ENCODE results near the gene SFTPB.

The SFTPB gene

DNA sequence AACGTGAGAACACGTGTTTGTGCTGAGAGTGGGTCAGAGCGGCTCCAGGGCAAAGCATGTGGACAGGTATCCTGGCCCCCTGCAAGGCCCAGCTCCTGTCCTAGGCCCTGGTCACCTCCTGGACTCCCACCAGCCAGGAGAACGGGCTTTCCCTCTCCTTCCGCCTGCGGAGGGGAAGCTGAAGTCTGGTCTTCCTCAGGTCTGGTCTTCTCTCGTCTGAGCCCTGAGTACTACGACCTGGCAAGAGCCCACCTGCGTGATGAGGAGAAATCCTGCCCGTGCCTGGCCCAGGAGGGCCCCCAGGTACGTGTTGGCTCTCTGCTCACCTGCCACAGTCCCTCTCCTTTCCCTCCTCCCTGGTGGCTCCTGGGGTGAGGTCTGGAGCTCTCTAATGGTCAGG, 27.1 kb upstream of the SFTPB start:
- ChIA-PET CTCF (interaction anchor here (1.1 to 5.0 kb wide), 3 partner anchors 11 to 17 kb away, joined by 3 to 31 read pairs (median 4); no protein-coding TSS in a partner anchor), POLR2A (no interaction called here)
- TF ChIP-seq, protein P1, sequence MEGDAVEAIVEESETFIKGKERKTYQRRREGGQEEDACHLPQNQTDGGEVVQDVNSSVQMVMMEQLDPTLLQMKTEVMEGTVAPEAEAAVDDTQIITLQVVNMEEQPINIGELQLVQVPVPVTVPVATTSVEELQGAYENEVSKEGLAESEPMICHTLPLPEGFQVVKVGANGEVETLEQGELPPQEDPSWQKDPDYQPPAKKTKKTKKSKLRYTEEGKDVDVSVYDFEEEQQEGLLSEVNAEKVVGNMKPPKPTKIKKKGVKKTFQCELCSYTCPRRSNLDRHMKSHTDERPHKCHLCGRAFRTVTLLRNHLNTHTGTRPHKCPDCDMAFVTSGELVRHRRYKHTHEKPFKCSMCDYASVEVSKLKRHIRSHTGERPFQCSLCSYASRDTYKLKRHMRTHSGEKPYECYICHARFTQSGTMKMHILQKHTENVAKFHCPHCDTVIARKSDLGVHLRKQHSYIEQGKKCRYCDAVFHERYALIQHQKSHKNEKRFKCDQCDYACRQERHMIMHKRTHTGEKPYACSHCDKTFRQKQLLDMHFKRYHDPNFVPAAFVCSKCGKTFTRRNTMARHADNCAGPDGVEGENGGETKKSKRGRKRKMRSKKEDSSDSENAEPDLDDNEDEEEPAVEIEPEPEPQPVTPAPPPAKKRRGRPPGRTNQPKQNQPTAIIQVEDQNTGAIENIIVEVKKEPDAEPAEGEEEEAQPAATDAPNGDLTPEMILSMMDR (IDR thresholded peaks at IDR 0.05; ENCODE audit: insufficient read depth, low read length, missing control alignments) = no peak
- DNase-seq (ENCODE audit: low read depth, low spot score) = no peak
- H3K4me3 ChIP-seq (ENCODE audit: low read depth, low read length) = no peak overlapping the region

DNA sequence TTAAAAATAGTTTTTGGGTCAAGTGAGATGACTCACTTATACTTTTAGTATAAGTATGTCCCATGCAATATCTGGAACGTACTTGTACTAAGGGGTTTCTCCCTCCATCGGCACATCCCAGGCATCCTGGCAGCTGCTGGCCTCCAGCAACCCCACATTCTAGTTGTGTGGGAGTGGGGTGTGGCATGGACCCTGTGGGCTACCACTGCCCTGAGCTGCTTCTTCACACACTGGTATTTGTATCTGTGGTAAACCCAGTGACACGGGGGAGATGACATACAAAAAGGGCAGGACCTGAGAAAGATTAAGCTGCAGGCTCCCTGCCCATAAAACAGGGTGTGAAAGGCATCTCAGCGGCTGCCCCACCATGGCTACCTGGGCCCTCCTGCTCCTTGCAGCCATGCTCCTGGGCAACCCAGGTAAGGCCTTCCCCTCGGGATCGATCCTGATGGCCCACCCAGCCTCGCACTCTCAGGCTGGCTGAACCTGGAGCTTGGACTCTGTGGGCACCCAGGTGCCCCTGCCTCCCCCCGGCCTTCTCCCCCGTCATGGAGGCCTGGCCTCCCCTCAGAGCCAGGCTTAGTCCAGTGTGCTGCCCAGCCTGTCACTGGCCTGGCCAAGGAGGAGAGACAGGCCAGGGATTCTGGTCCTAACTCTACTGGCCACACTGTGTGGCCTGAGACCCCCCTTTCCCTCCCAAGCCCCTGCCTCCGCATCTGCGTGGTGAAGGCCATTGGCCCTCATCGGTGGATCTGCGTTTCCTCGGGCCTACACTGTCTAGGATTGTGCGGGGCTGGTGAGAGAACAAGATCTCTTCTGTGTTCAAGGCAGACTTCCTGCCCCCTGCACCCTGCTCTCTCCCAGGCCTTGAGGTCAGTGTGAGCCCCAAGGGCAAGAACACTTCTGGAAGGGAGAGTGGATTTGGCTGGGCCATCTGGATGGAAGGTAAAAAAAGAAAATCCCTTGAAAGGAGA, 26.3 kb upstream of the SFTPB start, which contains the start of gene GNLY:
Gene GNLY, plus strand, starts transcription at position 307 of the 974 bp plus-strand sequence. Its CDS starts 61 bp downstream, at position 368.
- no peak for DNase-seq (ENCODE audit: low read depth, low spot score)
- ChIA-PET POLR2A (no interaction called here), CTCF (interaction anchor here (0.8 to 5.0 kb wide), 9 partner anchors 12 to 44 kb away, joined by 3 to 31 read pairs (median 3); no protein-coding TSS in a partner anchor)
- TF ChIP-seq, protein P1 (IDR thresholded peaks at IDR 0.05; ENCODE audit: insufficient read depth, low read length, missing control alignments) = no peak
- no peak within 1 kb of the TSS for H3K4me3 ChIP-seq (ENCODE audit: low read depth, low read length)

DNA sequence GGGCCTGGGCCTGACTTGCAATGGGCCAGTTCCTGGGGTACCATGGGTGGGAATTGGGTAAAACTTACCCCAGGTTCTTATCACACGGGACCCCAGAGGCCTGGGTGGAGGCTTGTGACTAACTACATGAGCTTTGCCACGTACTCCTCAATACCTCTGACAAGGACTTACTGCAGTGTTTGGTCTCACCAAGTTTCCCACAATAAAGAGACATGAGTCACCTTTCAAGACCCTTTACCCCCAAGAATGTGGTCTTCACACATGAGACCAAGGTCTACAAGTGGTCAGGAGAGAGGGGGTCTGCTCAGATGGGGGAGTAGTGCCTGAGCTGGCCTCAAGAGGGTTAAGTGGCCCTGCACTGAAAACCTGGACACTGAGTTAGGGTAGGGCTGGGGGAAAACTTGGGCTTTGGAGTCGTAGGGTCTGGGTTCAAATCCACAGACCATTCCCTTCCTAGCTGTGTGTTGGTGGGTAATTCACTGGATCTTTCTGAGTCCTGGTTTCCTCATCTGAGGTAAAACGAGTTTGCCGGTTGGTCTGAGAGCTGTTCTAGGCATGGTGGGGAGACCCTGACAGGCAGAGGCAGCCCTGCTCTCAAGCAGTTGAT, 24.1 kb upstream of the SFTPB start:
- DNase-seq (ENCODE audit: low read depth, low spot score) = no peak
- ChIA-PET CTCF (interaction anchor here (2.3 to 5.0 kb wide), 3 partner anchors 12 to 18 kb away, joined by 9 to 31 read pairs (median 21); no protein-coding TSS in a partner anchor), POLR2A (no interaction called here)
- TF ChIP-seq, protein P1 (IDR thresholded peaks at IDR 0.05; ENCODE audit: insufficient read depth, low read length, missing control alignments) = no peak
- no peak overlapping the region for H3K4me3 ChIP-seq (ENCODE audit: low read depth, low read length)

DNA sequence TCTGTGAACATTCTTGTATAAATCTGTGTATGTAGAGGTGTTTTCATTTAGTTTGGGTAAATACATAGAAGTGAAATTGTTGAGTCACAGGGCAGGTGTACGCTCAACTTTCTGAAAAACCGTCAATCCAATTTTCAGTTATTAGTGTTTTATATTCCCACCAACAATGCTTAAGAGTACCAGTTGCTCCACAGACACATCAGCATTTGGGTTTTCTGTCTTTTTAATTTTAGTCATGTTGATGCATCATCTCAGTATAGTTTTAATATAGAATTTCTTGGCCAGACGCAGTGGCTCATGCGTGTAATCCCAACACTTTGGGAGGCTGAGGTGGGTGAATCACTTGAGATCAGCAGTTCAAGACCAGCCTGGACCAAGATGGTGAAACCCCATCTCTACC, 22.9 kb upstream of the SFTPB start:
- ChIA-PET CTCF (interaction anchor here (2.3 to 5.0 kb wide), 2 partner anchors 11 to 15 kb away, joined by 21 to 31 read pairs; no protein-coding TSS in a partner anchor), POLR2A (no interaction called here)

DNA sequence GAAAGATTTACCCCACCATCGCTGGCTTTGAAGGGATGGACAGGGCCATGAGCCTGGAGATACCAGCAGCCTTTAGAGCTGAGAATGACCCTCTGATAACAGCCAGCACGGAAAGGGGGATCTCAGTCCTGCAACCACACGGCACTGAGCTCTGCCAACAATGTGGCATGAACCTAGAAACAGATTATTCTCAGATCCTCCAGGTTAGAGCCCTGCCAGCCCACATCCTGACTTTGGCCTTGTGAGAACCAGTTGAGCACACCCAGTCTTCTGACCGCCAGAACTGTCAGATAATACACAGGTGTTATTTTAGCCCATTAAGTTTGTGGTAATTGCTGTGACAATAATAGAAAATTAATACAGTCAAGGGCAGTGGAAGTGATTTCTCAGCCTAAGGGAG, 16.8 kb upstream of the SFTPB start:
- H3K4me3 ChIP-seq (ENCODE audit: low read depth, low read length) = no peak overlapping the region
- TF ChIP-seq, protein P1 (IDR thresholded peaks at IDR 0.05; ENCODE audit: insufficient read depth, low read length, missing control alignments) = no peak
- ChIA-PET POLR2A (no interaction called here), CTCF (interaction anchor here (0.7 to 16.4 kb wide), 7 partner anchors 8 to 48 kb away, joined by 3 to 207 read pairs (median 6); no protein-coding TSS in a partner anchor)
- DNase-seq (ENCODE audit: low read depth, low spot score) = no peak

More for the DNA sequence above, 22.9 kb upstream of the SFTPB start:
- no peak for DNase-seq (ENCODE audit: low read depth, low spot score)
- no peak overlapping the region for H3K4me3 ChIP-seq (ENCODE audit: low read depth, low read length)
- TF ChIP-seq, protein P1 (IDR thresholded peaks at IDR 0.05; ENCODE audit: insufficient read depth, low read length, missing control alignments) = no peak

Measured in AG04449 (cell line).